Measurements from ENCODE around the gene AHRR.

Gene AHRR

GRCh38 chr5:372996-373709 lies 51.6 kb downstream of the AHRR start:
- DNase-seq (ENCODE audit: extremely low spot score), result peak; percentile 38
- ChIA-PET CTCF (no interaction called here), POLR2A (interaction anchor here (0.7 to 1.9 kb wide), 6 partner anchors 12 to 74 kb away, joined by 3 to 5 read pairs (median 3); no protein-coding TSS in a partner anchor)
- TF ChIP-seq HDGF (IDR thresholded peaks at IDR 0.05; ENCODE audit: borderline replicate concordance) (no peak), ZNF384 (IDR thresholded peaks at IDR 0.05) (no peak), LEF1 (IDR thresholded peaks at IDR 0.05; ENCODE audit: borderline replicate concordance) (no peak), PKNOX1 (IDR thresholded peaks at IDR 0.05) (no peak), BHLHE40 (IDR thresholded peaks at IDR 0.05; ENCODE audit: borderline replicate concordance) (no peak)

DNA sequence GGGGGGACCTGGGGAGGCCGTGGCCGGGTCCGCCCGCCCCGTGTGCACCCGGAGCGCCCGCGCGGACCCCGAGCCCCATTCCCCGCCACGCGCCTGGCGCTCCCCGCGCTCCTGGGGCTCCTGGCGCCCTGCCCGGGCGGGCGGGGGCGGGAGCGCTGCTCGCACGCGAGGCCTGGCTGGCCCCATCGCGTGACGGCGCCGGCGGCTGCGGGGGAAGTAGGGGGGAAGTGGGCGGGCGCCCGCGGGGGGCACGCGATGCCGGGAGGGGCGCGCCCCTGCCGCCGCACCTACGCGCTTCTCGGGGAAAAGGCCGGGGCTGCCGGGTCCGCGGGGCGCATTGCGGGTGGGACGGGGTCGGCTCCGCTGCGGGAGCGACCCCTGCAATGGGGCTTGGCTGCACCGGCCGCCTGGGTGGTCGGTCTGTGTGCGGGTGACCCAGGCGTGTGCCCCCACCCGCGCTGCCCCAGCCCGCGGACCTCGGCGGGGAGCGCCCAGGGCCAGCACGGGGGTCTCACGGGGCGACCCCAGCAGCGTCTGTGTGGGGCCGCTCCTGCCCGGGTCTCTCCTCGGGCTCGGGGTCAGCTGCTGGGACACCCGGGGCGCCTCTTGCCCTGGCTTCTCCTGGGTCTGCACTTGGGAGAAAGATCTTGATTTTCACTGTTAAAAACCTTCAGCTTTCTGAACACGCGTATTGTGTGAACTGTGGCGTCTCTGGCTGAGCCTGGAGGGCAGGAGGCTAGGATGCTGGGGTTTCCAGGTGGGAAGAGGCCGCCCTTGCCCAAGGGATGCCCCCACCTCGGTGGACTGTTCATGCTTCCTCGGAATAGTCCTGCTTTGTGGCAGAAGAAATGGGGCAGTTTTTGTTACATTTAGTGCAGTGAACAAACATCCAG lies 52.4 kb downstream of the AHRR start:
- ChIA-PET POLR2A (interaction anchor here (0.9 to 2.0 kb wide), 7 partner anchors 26 to 73 kb away, joined by 3 to 10 read pairs (median 3); no protein-coding TSS in a partner anchor), CTCF (no interaction called here)
- no peak for TF ChIP-seq BHLHE40 (IDR thresholded peaks at IDR 0.05; ENCODE audit: borderline replicate concordance)
- TF ChIP-seq ARNT (IDR thresholded peaks at IDR 0.05), result peak; percentile 99
- peak; percentile 85 for DNase-seq (ENCODE audit: extremely low spot score)

DNA sequence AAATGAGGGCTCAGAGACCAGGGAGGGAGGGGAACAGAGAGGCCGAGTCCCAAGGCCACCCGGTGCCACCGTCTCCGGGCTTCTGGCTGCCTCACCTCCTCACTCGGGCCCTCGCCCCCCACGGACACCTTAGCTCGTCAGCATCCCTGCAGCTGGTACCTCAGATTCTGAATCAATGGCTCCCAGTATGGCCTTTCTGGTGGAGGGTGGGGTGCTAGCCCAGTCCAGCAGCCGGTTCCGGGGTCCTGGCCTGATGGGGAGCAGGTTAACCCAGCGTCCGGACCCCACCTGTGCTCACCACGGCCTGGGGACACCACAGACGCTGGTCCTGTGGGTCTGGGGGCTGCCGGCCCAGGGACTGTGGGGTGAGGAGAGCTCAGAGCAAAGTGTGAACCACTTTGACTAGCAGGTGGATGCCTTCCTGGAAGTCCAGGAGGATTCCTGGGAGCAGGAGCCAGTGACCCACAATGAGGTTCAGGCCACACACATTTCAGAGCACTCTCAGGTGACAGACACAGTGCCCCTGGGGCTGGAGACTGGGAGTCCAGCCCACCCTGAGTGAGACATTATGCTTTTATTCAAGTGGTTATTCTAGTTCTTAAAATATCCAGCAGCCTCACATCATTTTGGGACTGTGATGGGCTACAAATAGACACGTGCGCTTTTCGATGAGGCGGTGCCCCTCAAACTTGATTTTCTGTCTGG lies 53.3 kb downstream of the AHRR start:
- CTCF ChIA-PET, result no interaction called here
- TF ChIP-seq ELF4 (IDR thresholded peaks at IDR 0.05) (no peak), BHLHE40 (IDR thresholded peaks at IDR 0.05; ENCODE audit: borderline replicate concordance) (no peak), L3MBTL2 (conservative IDR thresholded peaks at IDR 0.05) (no peak), FOXA1 (IDR thresholded peaks at IDR 0.05) (no peak), TARDBP (IDR thresholded peaks at IDR 0.05) (no peak), FOXM1 (IDR thresholded peaks at IDR 0.05; ENCODE audit: borderline replicate concordance) (no peak), SP1 (IDR thresholded peaks at IDR 0.05) (no peak), PKNOX1 (IDR thresholded peaks at IDR 0.05) (no peak), FOXK2 (IDR thresholded peaks at IDR 0.05) (no peak), LEF1 (IDR thresholded peaks at IDR 0.05; ENCODE audit: borderline replicate concordance) (no peak), SUZ12 (IDR thresholded peaks at IDR 0.05) (no peak), NFRKB (IDR thresholded peaks at IDR 0.05) (no peak), ZNF384 (IDR thresholded peaks at IDR 0.05) (no peak), HDGF (IDR thresholded peaks at IDR 0.05; ENCODE audit: borderline replicate concordance) (no peak), CTBP1 (IDR thresholded peaks at IDR 0.05; ENCODE audit: borderline replicate concordance) (no peak)
- POLR2A ChIA-PET, result interaction anchor here (1.0 to 2.0 kb wide), 4 partner anchors 25 to 39 kb away, joined by 3 to 10 read pairs (median 4); no protein-coding TSS in a partner anchor
- no peak for DNase-seq (ENCODE audit: extremely low spot score)

DNA sequence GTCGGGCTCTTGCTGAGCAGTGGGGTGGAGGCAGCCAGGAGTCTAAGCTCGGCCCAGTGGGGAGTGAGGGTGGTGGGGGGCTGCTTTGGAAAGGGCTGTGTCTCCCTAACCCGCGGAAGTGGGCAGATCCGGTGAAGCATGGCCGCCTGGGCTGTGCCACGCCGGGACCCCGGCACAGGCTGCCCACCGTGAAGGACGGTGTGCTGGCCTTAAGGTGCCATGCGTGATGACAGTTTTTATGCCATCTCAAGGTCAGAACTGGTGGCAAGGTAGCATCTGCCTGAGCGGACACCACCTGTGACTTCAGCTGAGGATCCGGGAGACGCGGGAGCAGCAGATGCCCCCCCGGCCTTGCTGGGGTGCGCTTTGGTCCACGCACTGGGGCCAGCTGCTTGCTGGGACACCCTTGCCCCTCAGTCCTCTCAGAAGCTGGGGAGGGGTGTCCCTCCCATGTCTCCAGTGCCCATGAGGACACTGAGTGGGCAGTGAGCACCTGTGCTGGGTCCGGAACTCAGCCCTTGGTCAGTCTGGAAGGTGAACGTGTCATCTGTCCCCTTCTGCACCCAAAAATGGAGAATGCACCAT lies 53.9 kb downstream of the AHRR start:
- no peak for DNase-seq (ENCODE audit: extremely low spot score)
- TF ChIP-seq L3MBTL2 (conservative IDR thresholded peaks at IDR 0.05) (no peak), ELF4 (IDR thresholded peaks at IDR 0.05) (no peak), FOXK2 (IDR thresholded peaks at IDR 0.05) (no peak), BHLHE40 (IDR thresholded peaks at IDR 0.05; ENCODE audit: borderline replicate concordance) (no peak), ARNT (IDR thresholded peaks at IDR 0.05) (no peak), FOXA1 (IDR thresholded peaks at IDR 0.05) (no peak), SUZ12 (IDR thresholded peaks at IDR 0.05) (no peak), HDGF (IDR thresholded peaks at IDR 0.05; ENCODE audit: borderline replicate concordance) (no peak), FOXM1 (IDR thresholded peaks at IDR 0.05; ENCODE audit: borderline replicate concordance) (no peak), TARDBP (IDR thresholded peaks at IDR 0.05) (no peak)
- POLR2A ChIA-PET, result interaction anchor here (1.0 to 2.0 kb wide), 2 partner anchors 31 to 38 kb away, joined by 4 to 10 read pairs; no protein-coding TSS in a partner anchor
- CTCF ChIA-PET, result no interaction called here

DNA sequence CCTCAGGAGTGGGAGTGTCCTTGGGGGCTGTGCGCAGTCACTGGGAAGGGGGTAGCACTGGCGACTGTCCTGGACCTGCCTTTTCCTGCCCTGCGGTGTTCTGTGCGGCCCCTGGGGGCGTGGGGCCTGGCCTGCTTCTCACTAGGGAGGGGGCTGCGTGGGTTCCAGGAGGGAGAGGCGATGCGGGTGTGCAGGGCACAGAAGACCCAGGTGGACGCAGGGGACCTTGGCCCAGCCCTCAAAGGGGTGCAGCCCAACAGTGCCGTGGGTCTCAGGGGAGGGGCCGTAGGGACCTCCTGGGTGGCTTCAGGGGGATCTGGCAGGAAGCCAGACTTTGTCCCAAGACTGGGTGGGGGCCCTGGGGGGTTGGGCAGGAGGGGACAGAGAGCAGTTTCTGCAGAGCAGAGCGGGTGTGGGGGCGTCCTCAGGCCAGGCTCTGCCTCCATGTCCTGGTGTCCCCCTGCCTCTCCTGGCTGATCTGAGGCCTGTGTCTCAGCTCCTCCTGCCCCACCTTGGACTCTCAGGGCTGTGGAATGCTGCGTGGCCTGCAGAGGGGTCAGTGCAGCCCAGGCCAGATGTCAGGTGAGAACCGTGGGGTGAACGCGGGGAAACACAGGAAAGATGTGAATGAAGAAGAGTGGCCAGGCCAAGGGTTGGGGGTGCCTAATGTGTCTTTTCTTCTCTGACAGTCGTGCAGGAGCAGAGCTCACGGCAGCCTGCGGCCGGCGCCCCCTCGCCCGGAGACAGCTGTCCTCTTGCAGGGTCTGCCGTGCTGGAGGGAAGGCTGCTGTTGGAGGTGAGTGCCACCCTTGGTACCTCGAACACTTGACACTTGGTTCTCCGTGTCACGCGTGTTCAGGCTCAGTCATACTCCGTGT lies 54.6 kb downstream of the AHRR start:
- DNase-seq (ENCODE audit: extremely low spot score), result no peak
- no peak for TF ChIP-seq CTBP1 (IDR thresholded peaks at IDR 0.05; ENCODE audit: borderline replicate concordance)
- no peak for TF ChIP-seq NFRKB (IDR thresholded peaks at IDR 0.05)
- TF ChIP-seq FOXK2 (IDR thresholded peaks at IDR 0.05), result no peak
- TF ChIP-seq ARNT (IDR thresholded peaks at IDR 0.05), result no peak
- no peak for TF ChIP-seq L3MBTL2 (conservative IDR thresholded peaks at IDR 0.05)
- TF ChIP-seq HDGF (IDR thresholded peaks at IDR 0.05; ENCODE audit: borderline replicate concordance), result no peak
- TF ChIP-seq PKNOX1 (IDR thresholded peaks at IDR 0.05), result no peak
- TF ChIP-seq SP1 (IDR thresholded peaks at IDR 0.05), result no peak
- no peak for TF ChIP-seq BHLHE40 (IDR thresholded peaks at IDR 0.05; ENCODE audit: borderline replicate concordance)
- TF ChIP-seq FOXA1 (IDR thresholded peaks at IDR 0.05), result no peak
- TF ChIP-seq ELF4 (IDR thresholded peaks at IDR 0.05), result no peak
- no peak for TF ChIP-seq SUZ12 (IDR thresholded peaks at IDR 0.05)
- TF ChIP-seq FOXM1 (IDR thresholded peaks at IDR 0.05; ENCODE audit: borderline replicate concordance), result no peak
- no peak for TF ChIP-seq LEF1 (IDR thresholded peaks at IDR 0.05; ENCODE audit: borderline replicate concordance)
- TF ChIP-seq TARDBP (IDR thresholded peaks at IDR 0.05), result no peak
- TF ChIP-seq ZNF384 (IDR thresholded peaks at IDR 0.05), result no peak
- ChIA-PET POLR2A (interaction anchor here (1.1 to 2.0 kb wide), 2 partner anchors 38 kb away, joined by 5 to 10 read pairs; no protein-coding TSS in a partner anchor), CTCF (no interaction called here)
